GM19397 (cell line): ENCODE results near the gene KPNA2.
"Not testable (repeated sequence)": the region's sequence is repeated elsewhere in the genome, so short reads cannot be mapped to it uniquely, and the experiment has no call there.

Experiments used
- ATAC-seq: cut with Tn5 transposase; IDR thresholded peaks from one replicate; pipeline ENCODE4 v1.9.1; 2021; ENCODE audit warnings: mild to moderate bottlenecking, moderate library complexity; ENCODE audit not compliant: unreplicated experiment

Gene KPNA2

DNA sequence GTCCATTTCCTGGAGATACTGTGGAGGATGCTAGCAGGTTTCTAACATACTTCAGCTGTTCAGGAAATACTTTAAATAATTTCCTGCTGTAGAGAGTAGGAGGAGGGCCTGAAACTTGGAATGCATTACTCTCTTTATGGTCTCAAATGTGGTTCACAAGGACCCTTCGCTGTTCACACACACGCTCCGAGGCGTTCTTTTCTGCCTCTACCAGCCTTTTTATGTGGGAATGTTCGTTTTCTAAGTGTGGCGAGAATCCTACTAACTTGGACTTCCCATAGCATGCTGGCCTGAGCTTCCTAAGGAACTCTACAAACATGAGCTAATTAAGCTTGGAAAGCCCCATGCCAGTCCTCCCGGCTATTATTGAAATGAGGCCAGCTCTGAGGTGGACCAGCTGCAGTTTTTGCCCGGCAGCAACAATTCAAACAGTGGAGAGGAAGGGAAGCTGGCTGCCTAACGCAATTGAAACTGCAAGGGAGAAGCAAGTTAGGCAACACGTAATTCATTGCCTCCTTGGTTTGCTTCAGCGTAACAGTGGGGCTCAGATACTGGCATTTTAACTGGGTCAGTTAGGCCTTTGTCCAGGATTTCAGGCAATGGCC is 18.9 kb downstream of the KPNA2 start:
- no peak for ATAC-seq

GRCh38 chr17:68057531-68057952 is 22.0 kb downstream of the KPNA2 start:
- ATAC-seq = no peak

GRCh38 chr17:68060336-68060735 is 24.8 kb downstream of the KPNA2 start:
- no peak for ATAC-seq

DNA sequence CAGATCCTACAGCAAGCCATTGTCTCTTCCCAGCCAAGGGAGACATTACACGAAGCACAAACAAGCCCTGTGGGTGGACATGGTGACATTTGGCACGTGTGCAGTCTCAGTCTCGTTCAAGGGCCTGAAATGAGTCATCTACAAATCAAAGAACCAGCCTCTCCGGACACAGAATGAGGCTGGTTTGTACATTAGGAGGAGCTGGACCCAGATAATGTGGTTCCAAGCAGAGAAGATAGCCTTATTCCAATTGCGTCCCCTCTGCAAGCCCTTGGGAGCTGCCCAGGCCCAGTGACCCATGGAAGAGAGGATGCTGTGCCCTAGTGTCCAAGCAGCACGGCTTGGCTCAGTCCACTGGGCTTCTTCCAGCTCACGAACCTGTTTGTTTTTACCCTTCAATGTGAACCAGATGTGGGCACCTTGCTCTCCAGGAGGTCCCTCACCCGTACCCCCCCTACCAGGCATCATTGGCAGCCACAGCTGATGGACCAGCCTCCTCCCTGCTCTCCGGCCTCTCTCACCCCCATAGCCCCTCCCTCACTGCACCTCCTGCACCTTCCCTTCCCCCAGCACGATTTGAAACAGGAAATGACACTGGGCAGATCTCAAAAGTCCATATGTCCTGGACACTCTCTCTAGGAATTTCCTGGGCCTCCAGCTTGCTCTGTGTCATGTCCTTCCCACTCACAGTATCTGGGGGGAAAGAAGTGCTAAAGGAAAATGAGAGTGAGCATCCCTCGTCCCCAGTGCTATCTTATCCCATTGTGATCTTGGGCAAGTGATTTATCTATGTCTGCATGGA is 26.2 kb downstream of the KPNA2 start:
- ATAC-seq = no peak

DNA sequence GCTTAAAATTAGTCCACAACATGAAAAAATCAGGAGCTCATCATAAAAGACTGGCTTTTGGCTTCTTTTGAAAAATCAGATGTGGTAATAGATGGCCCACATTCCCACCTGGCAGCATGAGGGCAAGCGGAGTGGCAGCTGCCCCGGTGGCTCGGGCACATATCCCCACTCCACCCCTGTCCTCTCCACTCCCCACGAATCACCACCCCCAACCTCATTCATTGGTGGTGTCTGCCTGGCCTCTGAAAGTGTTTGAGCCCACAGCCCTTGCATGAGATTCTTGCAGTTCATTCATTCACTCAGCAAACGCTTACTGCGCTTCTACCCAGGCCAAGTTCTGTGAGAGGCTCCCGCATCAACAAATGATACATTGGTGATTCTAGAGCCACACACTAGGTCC is 29.8 kb downstream of the KPNA2 start:
- ATAC-seq = not testable (repeated sequence)

- ATAC-seq = not testable (repeated sequence)
Observed at GRCh38 chr17:68068512-68068911, 33.0 kb downstream of the KPNA2 start.

GRCh38 chr17:68070582-68071444 is 35.3 kb downstream of the KPNA2 start:
- not testable (repeated sequence) for ATAC-seq

GRCh38 chr17:68074279-68074678 is 38.7 kb downstream of the KPNA2 start:
- no peak for ATAC-seq

- ATAC-seq = not testable (repeated sequence)
Observed at GRCh38 chr17:68075953-68076607, 40.5 kb downstream of the KPNA2 start.

DNA sequence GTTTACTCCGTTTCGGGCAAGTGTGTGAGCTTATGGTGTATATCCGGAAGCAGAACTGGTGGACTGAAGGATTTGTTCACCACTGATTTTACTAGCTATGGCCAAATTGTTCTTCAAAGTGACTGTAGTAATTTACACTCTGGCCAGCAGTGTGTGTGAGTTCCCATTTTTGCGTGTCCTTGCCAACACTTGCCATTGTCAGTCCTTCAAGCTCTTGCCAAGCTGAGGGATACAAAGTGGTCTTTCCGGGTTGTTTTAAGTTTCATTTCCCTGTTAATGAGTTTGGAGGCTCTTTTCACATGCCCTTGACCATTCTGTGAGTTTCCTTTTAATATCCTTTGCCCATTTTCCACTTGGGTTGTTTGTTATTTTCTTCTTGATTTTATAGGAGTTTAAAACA is 42.0 kb downstream of the KPNA2 start:
- ATAC-seq = not testable (repeated sequence)

DNA sequence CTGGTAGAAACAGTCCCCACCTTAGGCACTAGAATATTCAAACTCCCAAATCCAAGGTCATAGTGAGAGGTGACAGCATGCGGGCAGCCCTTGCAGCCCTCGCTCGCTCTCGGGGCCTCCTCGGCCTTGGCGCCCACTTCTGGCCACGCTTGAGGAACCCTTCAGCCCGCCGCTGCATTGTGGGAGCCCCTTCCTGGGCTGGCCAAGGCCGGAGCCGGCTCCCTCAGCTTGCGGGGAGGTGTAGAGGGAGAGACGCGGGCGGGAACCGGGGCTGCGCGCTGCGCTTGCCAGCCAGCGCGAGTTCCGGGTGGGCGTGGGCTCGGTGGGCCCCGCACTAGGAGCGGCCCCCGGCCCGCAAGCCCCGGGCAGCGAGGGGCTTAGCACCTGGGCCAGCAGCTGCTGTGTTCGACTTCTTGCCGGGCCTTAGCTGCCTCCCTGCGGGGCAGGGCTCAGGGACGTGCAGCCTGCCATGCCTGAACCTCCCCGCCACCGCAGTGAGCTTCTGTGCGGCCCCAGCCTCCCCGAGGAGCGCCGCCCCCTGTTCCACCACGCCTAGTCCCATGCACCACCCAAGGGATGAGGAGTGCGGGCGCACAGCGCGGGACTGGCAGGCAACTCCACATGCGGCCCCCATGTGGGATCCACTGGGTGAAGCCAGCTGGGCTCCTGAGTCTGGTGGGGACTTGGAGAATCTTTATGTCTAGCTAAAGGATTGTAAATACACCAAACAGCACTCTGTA is 45.0 kb downstream of the KPNA2 start:
- no peak for ATAC-seq

DNA sequence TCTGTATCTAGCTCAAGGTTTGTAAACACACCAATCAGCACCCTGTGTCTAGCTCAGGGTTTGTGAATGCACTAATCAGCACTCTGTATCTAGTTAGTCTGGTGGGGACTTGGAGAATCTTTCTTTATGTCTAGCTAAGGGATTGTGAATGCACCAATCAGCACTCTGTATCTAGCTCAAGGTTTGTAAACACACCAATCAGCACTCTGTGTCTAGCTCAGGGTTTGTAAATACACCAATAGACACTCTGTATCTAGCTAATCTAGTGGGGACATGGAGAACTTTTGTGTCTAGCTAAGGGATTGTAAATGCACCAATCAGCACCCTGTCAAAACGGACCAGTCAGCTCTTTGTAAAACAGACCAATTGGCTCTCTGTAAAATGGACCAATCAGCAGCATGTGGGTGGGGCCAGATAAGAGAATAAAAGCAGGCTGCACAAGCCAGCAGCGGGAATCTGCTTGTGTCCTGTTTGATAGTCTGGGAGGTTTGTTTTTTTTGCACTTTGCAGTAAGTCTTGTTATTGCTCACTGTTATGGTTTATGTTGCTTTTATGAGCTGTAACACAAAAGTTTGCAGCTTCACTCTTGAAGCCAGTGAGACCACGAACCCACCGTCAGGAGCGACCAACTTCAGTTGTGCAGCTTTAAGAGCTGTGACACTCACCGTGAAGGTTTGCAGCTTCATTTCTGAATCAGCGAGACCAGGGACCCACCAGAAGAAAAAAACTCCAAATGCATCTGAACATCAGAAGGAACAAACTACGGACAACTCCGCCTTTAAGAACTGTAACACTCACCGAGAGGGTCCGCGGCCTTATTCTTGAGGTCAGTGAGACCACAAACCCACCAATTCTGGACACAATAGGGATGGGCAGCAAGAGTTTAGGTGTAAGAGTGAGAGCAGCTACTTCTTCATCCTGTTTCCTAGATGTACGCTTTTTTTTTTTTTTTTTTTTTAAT is 46.0 kb downstream of the KPNA2 start:
- not testable (repeated sequence) for ATAC-seq

DNA sequence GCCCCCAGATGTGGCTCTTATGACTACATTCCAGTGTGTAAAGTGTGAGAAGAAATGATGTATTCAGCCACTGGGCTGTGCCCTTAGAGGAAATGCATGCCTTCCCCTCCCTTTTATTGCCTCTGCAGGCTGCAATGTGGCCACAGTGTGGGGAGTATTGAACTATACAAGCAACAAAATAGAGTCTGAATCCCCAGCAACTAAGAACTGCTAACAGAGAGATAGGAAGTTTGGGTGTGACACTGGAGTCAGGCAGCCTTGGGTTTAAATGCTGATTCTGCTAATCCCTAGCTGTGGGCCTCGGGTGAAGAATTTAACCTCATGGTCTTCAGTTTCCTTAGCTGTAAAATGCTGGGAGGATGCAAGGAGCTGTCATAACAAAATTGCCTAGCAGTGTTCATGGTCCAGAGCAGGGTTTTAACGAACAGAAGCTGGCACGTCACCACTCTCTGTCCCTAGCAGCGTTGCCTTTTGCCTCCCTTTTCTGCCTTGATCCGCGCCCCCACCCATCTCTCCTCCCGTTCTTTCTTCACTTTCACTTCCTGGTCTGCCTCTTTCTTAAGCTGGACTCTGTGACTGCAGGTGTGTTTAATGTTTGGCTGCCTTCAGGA is 50.3 kb downstream of the KPNA2 start:
- ATAC-seq = no peak

DNA sequence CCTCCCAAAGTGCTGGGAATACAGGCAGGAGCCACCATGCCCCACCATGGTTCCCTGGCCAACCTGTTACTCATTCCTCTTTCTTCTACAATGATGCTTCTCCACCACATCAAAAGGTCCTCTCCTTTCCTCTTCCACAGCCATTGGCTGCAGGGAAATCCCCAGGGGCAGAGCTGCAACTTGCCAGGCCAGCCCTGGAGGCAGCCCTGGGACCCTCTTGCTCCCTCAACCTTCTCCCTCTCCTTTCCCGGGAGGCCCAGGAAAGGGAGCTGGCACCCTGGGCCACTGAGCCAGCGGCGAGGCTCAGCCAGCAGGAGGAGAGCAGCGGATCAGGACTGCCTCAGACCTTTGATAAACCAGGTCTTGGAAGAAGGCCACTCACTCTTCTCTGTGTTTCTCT is 51.1 kb downstream of the KPNA2 start:
- peak; percentile 11 for ATAC-seq

GRCh38 chr17:68087131-68087623 is 51.6 kb downstream of the KPNA2 start:
- ATAC-seq = peak; percentile 61

DNA sequence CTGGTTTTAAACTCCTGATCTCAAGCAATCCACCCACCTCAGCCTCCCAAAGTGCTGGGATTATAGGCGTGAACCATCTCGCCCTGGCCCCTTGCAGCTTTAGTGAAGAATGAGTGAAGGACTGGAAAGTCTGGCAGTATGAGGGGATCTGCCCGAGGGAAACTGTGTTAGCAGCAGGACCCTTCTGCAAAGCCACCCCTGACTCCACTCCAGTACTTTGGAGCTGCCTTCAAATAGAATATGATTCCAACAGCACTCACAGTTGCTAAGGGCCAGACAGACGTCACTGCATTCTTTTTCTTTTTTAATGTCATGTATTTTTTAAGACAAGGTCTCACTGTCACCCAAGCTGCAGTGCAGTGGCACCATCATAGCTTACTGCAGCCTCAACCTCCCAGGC is 52.3 kb downstream of the KPNA2 start:
- ATAC-seq = no peak

DNA sequence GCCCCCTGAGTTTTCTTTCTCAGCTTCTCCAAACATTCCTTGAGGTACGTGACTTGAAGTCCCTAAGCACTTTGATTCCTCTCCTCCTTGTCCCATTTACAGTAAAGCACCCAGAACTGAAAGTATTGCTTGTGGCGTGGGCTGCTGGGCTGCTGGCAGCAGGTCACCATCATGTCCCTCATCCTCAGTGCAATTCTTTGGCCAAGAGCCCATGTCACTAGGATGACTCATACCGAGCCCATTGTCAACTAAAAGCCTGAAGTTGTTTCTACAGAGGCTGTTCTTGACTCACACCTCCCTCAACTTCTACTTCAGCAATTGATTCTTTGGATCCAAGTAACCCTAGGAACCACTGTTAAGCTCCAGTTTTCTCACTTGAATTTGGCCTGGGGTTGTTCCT is 54.3 kb downstream of the KPNA2 start:
- ATAC-seq = no peak

GRCh38 chr17:68094481-68095078 is 59.0 kb downstream of the KPNA2 start:
- no peak for ATAC-seq
